AG09309 (cell line): Measurements from ENCODE around the gene CCNY.

ENCODE experiments used
- DNase-seq: peaks from one replicate; pipeline ENCODE4 v3.0.0-alpha.2; 2010; ENCODE audit warnings: low read depth
- H3K4me3 ChIP-seq: 2 replicates; pipeline ENCODE4 v1.5.1; 2011; ENCODE audit warnings: mild to moderate bottlenecking, low read depth, low read length, moderate library complexity; ENCODE audit not compliant: control insufficient read depth
- TF ChIP-seq, protein P1 (sequence below): IDR thresholded peaks from 2 replicates; pipeline ENCODE4 v1.5.1; 2011; ENCODE audit warnings: mild to moderate bottlenecking, low read depth, low read length, inconsistent platforms; ENCODE audit not compliant: insufficient read depth, control insufficient read depth; ENCODE audit errors: missing control alignments

CCNY gene

GRCh38 chr10:35577926-35578617, 241.8 kb downstream of the CCNY start:
- no peak overlapping the region for H3K4me3 ChIP-seq
- no peak for DNase-seq
- TF ChIP-seq, protein P1, sequence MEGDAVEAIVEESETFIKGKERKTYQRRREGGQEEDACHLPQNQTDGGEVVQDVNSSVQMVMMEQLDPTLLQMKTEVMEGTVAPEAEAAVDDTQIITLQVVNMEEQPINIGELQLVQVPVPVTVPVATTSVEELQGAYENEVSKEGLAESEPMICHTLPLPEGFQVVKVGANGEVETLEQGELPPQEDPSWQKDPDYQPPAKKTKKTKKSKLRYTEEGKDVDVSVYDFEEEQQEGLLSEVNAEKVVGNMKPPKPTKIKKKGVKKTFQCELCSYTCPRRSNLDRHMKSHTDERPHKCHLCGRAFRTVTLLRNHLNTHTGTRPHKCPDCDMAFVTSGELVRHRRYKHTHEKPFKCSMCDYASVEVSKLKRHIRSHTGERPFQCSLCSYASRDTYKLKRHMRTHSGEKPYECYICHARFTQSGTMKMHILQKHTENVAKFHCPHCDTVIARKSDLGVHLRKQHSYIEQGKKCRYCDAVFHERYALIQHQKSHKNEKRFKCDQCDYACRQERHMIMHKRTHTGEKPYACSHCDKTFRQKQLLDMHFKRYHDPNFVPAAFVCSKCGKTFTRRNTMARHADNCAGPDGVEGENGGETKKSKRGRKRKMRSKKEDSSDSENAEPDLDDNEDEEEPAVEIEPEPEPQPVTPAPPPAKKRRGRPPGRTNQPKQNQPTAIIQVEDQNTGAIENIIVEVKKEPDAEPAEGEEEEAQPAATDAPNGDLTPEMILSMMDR = no peak

DNA sequence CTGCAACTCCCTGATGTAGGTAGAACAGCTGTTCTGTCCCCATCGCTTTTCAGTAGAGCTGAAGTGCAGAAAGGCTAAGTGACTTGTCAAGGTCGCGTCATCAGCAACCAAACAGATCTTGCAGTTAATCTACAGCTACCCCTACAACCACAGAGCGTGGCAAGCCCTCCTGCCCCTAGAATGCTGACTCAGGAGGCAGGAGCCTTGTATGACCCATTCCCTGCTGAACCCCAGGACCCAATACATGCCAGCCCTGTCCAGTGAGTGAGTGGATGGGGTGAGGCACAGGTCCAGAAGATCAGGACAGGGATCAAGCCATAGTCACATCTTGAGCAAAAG, 242.3 kb downstream of the CCNY start:
- no peak for DNase-seq
- TF ChIP-seq, protein P1 = no peak
- H3K4me3 ChIP-seq = no peak overlapping the region

DNA sequence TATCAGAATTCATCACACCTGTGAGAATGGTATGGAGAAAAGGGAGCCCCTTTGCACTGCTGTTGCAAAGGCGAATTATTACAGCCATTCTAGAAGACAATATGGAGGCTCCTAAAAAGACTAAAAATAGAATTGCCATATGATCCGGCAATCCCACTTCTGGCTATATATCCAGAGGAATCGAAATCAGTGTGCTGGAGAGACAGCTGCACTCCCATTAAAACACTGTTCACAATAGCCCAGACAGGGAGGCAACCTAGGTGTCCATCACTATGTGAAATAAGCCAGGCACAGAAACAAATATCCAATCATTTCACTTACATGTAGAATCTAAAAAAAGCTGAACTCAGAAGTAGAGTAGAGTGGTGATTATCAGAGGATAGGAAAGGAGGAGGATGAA, 242.8 kb downstream of the CCNY start:
- no peak overlapping the region for H3K4me3 ChIP-seq
- TF ChIP-seq, protein P1 = no peak
- no peak for DNase-seq

DNA sequence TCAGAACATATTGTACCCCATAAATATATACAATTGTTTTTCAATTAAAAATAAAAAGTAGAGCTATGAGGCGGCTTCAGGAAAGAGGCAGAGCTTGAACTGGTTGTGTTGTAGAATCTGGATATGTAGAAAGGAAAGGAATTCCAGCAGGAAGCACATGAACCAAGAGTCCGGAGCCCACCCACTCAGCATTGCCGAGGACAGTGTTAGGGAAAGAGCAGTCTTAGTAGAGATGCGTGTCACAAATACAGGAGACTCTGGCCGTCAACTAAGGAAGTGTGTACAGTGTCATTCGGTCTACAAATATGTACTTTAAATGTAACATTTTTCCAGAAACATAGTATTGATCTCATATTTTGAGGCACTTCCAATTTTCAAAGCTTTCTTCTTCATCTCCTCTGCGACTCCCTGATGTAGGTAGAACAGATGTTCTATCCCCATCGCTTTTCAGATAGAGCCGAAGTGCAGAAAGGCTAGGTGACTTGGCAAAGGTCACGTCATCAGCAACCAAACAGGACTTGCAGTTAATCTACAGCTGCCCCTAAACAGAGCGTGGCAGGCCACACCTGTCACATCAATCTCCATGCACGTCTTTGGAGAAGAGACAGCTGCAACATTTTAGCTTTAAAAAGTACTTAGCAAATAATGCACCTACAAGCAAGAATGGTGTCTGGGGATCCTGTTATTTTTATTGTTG, 243.6 kb downstream of the CCNY start:
- TF ChIP-seq, protein P1 = no peak
- no peak for DNase-seq
- H3K4me3 ChIP-seq = no peak overlapping the region

DNA sequence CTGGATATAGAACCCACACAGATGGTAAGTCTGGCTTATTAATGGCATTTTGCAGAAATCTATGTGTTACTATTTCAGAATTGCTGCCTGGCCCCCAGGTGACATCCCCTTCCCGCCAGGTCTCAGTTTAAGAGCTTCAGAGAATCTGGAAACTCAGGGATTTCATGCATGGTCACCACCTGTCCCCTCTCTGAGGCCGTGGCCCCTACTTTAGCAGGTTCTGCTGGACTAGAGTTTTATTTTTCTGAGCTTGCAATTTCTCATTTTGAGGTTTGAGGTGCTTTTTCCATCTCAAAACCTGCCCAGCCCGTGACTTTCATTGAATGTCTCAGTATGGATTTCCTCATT, 244.1 kb downstream of the CCNY start:
- H3K4me3 ChIP-seq = no peak overlapping the region
- DNase-seq = no peak
- TF ChIP-seq, protein P1 = no peak

DNA sequence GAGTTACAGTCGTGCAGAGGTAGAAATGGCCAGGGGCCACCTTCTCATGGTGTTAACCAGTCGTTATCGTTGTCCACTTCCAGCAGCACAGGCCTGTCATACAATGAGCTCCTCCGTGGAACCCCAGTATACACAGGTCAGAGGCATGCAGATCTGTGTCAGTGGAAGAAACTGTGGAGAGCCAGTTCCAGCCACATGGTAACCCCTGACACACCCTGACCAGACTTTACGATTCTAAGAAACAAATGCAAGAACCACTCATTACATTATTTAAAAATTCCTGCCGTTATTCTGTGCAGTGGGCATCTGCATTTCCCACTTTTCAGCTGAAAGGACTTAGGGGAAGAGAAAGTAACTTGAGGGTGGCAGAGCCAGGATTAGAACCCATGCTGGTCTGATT, 245.3 kb downstream of the CCNY start:
- DNase-seq = no peak
- no peak overlapping the region for H3K4me3 ChIP-seq
- TF ChIP-seq, protein P1 = no peak

- DNase-seq = no peak
- TF ChIP-seq, protein P1 = no peak
- no peak overlapping the region for H3K4me3 ChIP-seq
These were observed 248.6 kb downstream of the CCNY start for GRCh38 chr10:35584946-35585345.
